Uterus (tissue), 2 donors: ENCODE measurements around the gene ODR4.

Experiments used
- CTCF ChIP-seq, 4 experiments: fragments of 200-600 bp in 2 of 4; fragments of 450-650 bp in 2 of 4; sonication (generic) in 2 of 4; IDR thresholded peaks; one replicate each; pipeline ENCODE4 v1.5.1; 2016 to 2019; ENCODE audit warnings: antibody characterized with exemption in 4 of 4, mild to moderate bottlenecking in 2 of 4, moderate library complexity in 1 of 4
- POLR2A ChIP-seq, 2 donors: fragments of 450-650 bp; IDR thresholded peaks; one replicate each; pipeline ENCODE4 v1.6.1; 2016; ENCODE audit warnings: antibody characterized with exemption in 2 of 2, mild to moderate bottlenecking in 1 of 2, moderate library complexity in 1 of 2

GRCh38 chr1:186420311-186420710 lies 44.7 kb downstream of the ODR4 start:
- TF ChIP-seq POLR2A (IDR thresholded peaks at IDR 0.05): no peak
- no peak for TF ChIP-seq CTCF (IDR thresholded peaks at IDR 0.05)
